Thyroid gland (tissue), 4 donors: ENCODE data around the gene HTT-AS. TPM values are rescaled to one million over a fixed set of nuclear protein-coding genes. Genes with fewer than 3 reads are reported as not detected.

Experiments used
- DNase-seq, 2 donors: peaks; one replicate each; pipeline ENCODE4 v3.0.0-alpha.2; 2019
- H3K27ac ChIP-seq, 3 donors: fragments of 200-600 bp; sonication (generic); 1 replicate in 2 of 3; 2 replicates in 1 of 3; pipeline ENCODE4 v1.5.1; 2016 to 2019; ENCODE audit warnings: mild to moderate bottlenecking in 1 of 3, moderate library complexity in 1 of 3
- H3K27me3 ChIP-seq: fragments of 200-600 bp; sonication (generic); one replicate; pipeline ENCODE4 v1.5.1; 2019
- H3K36me3 ChIP-seq, 2 donors: fragments of 200-600 bp; sonication (generic); one replicate each; pipeline ENCODE4 v1.5.1; 2016 to 2019
- H3K4me1 ChIP-seq, 2 donors: fragments of 200-600 bp; sonication (generic); one replicate each; pipeline ENCODE4 v1.5.1; 2017 to 2019
- H3K4me3 ChIP-seq, 3 donors: fragments of 200-600 bp; sonication (generic); replicated peaks in 1 of 3; 1 replicate in 2 of 3; 2 replicates in 1 of 3; pipeline ENCODE4 v1.5.1; 2016; ENCODE audit warnings: mild to moderate bottlenecking in 1 of 3
- H3K9me3 ChIP-seq: fragments of 200-600 bp; sonication (generic); one replicate; pipeline ENCODE4 v1.5.1; 2017
- CTCF ChIP-seq, 6 experiments: fragments of 200-600 bp in 3 of 6; fragments of 450-650 bp in 3 of 6; sonication (generic) in 3 of 6; IDR thresholded peaks; one replicate each; pipeline ENCODE4 v1.5.1; 2016 to 2019; ENCODE audit warnings: antibody characterized with exemption in 6 of 6, mild to moderate bottlenecking in 2 of 6, inconsistent platforms in 1 of 6, moderate library complexity in 1 of 6
- POLR2A ChIP-seq, 2 donors: fragments of 450-650 bp; IDR thresholded peaks; one replicate each; pipeline ENCODE4 v1.6.1; 2017; ENCODE audit warnings: antibody characterized with exemption in 2 of 2, mild to moderate bottlenecking in 2 of 2, moderate library complexity in 1 of 2
- WGBS, 2 donors: methylation state at CpG; one replicate each; pipeline ENCODE4 v1.1.5; 2017; 5-methylcytosine and 5-hydroxymethylcytosine counted together
- intact Hi-C: fragments of 100-400 bp; cut with DNase I; formaldehyde crosslinking; loops from one replicate; pipeline ENCODE4 v1.15.1; 2023
- total RNA-seq, 4 donors: library from RNA; depleted of rRNA; stranded (reverse); fragments of >200 nt; gene quantifications; one replicate each; pipeline ENCODE4 v1.2.3, GENCODE V29; 2016

Gene HTT-AS
- total RNA-seq, 4 donors from 2014 or later = not detected

GRCh38 chr4:3035249-3035648 is 39.1 kb downstream of the HTT-AS start:
- Histone ChIP-seq H3K4me1 (peaks cover 7% of the 10 kb centered on the region in 2 donors), H3K27me3 (no peaks in the 10 kb centered on the region), H3K36me3 (no peaks in the 10 kb centered on the region), H3K4me3 (no peak overlapping the region), H3K9me3 (no peaks in the 10 kb centered on the region), H3K27ac (no peak overlapping the region)
- WGBS, 2 donors = 92 to 96% methylated on average over 8 of the region's 8 CpGs
- no peak for TF ChIP-seq POLR2A (IDR thresholded peaks at IDR 0.05)
- no peak for TF ChIP-seq CTCF (IDR thresholded peaks at IDR 0.05)
- DNase-seq = no peak
- intact Hi-C loops = loop anchor here (5.0 kb wide), 1 partner anchor 273 kb away; no protein-coding TSS in a partner anchor

DNA sequence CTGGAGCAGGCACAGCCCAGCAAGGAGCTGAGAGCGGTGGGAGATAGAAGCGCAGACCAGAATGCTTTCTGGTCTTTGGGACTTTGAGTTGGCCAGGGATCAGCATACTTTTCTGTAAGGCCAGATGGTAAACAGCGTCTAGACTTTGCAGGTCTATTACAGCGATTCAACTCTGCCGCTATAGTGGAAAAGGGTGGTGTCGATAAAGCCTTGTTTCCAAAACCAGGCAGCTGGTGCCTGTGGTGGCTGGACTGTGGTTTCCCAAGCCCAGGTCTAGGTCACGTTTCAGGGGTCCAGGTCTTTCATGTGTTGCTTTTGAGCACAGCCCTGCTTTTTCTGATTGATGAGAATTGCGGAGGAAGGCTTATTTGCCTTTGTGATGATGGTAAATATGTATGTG is 40.1 kb downstream of the HTT-AS start:
- H3K4me3 ChIP-seq = no peak overlapping the region
- no peak for TF ChIP-seq CTCF (IDR thresholded peaks at IDR 0.05)
- TF ChIP-seq POLR2A (IDR thresholded peaks at IDR 0.05) = no peak
- no peak overlapping the region for H3K27ac ChIP-seq
- no peaks in the 10 kb centered on the region for H3K9me3 ChIP-seq
- DNase-seq = no peak
- no peaks in the 10 kb centered on the region for H3K36me3 ChIP-seq
- H3K27me3 ChIP-seq = no peaks in the 10 kb centered on the region
- H3K4me1 ChIP-seq = peaks cover 7% of the 10 kb centered on the region in 2 donors
- intact Hi-C loops = no loop called here
- WGBS, 2 donors = 93 to 98% methylated on average over 8 of the region's 8 CpGs

GRCh38 chr4:3031357-3032082 is 42.8 kb downstream of the HTT-AS start:
- Histone ChIP-seq H3K27ac (no peak overlapping the region), H3K27me3 (no peaks in the 10 kb centered on the region), H3K9me3 (no peaks in the 10 kb centered on the region), H3K4me3 (no peak overlapping the region), H3K4me1 (peaks cover 4 to 7% of the 10 kb centered on the region in 2 donors), H3K36me3 (no peaks in the 10 kb centered on the region)
- 33 to 35% methylated on average over 11 to 12 of the region's 12 CpGs for WGBS, 2 donors
- intact Hi-C loops = no loop called here
- DNase-seq = peak; percentile 97 to 98
- no peak for TF ChIP-seq POLR2A (IDR thresholded peaks at IDR 0.05)
- TF ChIP-seq CTCF (IDR thresholded peaks at IDR 0.05) = no peak

DNA sequence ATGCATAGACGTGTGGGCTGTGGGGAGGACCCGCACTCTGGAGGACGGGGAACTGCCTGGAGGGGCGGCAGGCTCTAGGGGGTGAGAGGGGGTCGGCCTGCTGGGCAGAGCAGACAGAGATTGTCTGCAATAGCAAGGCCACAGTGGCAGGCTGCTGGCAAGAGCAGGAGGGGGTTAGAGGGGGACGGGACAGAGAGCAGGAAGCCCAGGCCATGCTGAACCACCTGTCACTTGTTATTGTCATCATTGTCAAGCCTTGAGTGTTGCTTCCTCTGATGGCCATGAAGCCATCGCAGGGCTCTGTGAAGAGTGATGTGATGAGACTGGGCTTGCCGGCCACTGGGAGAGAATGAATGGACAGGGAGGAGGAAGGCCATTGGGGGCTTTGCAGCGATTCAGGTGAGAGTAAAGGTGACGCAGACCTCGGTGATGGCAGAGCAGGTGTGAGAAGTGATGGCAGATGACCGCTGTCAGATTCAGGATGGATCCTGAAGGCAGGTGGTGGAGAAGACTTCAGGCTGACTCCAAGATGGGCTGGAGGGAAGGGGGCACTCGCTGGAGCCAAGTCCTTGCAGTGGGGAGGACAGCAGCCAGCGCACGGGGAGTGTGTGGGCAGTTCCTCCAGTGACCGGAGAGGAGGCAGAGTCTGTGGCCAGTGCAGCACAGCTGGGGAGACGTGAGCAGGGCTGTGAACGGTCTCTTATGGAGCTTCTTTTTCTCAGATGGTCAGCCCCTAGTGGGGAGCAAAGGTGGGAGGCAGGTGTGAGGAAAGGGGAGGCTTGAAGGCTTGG is 43.6 kb downstream of the HTT-AS start:
- H3K4me3 ChIP-seq = no peak overlapping the region
- no peak for DNase-seq
- 69 to 80% methylated on average over 18 of the region's 18 CpGs for WGBS, 2 donors
- H3K4me1 ChIP-seq = peaks cover 4 to 7% of the 10 kb centered on the region in 2 donors
- H3K9me3 ChIP-seq = no peaks in the 10 kb centered on the region
- intact Hi-C loops = no loop called here
- H3K27ac ChIP-seq = no peak overlapping the region
- TF ChIP-seq CTCF (IDR thresholded peaks at IDR 0.05) (no peak), POLR2A (IDR thresholded peaks at IDR 0.05) (no peak)
- H3K27me3 ChIP-seq = no peaks in the 10 kb centered on the region
- no peaks in the 10 kb centered on the region for H3K36me3 ChIP-seq

GRCh38 chr4:3029464-3029863 is 44.9 kb downstream of the HTT-AS start:
- Histone ChIP-seq H3K4me1 (peaks cover 4 to 7% of the 10 kb centered on the region in 2 donors), H3K27me3 (no peaks in the 10 kb centered on the region), H3K27ac (no peak overlapping the region), H3K36me3 (no peaks in the 10 kb centered on the region), H3K4me3 (no peak overlapping the region), H3K9me3 (no peaks in the 10 kb centered on the region)
- 91 to 98% methylated on average over 8 to 9 of the region's 9 CpGs for WGBS, 2 donors
- no peak for DNase-seq
- no peak for TF ChIP-seq POLR2A (IDR thresholded peaks at IDR 0.05)
- intact Hi-C loops = no loop called here
